ENCODE measurements around the gene TOLLIP.
"Not testable (repeated sequence)": the region's sequence is repeated elsewhere in the genome, so short reads cannot be mapped to it uniquely, and the experiment has no call there.

TOLLIP gene

GRCh38 chr11:1242751-1243150 lies 66.7 kb downstream of the TOLLIP start:
- not testable (repeated sequence) for DNase-seq

- no peak for DNase-seq
Observed at GRCh38 chr11:1242289-1242688, 67.1 kb downstream of the TOLLIP start.

DNA sequence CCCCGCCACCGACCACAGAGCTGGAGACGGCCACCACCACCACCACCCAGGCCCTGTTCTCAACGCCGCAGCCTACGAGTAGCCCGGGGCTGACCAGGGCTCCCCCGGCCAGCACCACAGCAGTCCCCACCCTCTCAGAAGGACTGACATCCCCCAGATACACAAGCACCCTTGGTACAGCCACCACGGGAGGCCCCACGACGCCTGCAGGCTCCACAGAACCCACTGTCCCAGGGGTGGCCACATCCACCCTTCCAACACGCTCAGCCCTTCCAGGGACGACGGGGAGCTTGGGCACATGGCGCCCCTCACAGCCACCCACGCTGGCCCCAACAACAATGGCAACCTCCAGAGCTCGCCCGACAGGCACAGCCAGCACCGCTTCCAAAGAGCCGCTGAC lies 67.7 kb downstream of the TOLLIP start:
- no peak for DNase-seq

DNA sequence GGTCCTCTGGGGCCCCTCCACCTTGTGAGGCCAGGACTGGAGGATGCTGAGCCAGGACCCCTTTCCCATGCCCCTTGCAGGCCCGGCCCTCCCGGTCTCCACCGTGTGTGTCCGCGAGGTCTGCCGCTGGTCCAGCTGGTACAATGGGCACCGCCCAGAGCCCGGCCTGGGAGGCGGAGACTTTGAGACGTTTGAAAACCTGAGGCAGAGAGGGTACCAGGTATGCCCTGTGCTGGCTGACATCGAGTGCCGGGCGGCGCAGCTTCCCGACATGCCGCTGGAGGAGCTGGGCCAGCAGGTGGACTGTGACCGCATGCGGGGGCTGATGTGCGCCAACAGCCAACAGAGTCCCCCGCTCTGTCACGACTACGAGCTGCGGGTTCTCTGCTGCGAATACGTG lies 68.7 kb downstream of the TOLLIP start:
- no peak for DNase-seq

DNA sequence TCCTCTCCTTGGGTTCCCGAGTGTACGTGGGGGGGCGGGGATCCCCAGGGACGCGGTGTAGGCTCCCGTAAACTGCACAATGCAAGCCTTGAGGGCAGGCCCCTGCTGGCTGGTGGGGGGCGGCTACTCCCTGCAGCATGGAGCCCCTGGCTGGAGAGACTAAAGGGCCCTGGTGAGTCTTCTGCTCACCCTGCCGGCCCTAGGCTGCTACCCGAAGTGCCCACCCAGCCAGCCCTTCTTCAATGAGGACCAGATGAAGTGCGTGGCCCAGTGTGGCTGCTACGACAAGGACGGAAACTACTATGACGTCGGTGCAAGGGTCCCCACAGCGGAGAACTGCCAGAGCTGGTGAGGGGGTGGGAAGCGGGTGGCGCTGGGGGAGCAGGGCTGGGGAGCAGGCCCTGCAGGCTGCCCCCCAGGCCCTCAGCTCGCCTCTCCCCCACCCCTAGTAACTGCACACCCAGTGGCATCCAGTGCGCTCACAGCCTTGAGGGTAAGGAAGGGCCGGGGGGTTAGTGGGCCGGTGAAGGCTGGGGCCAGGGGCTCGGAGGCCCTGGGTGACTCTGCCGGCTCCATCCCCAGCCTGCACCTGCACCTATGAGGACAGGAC lies 69.7 kb downstream of the TOLLIP start:
- DNase-seq: no peak

- DNase-seq: no peak
Observed at GRCh38 chr11:1238767-1239595, 70.5 kb downstream of the TOLLIP start.

GRCh38 chr11:1237851-1238250 lies 71.6 kb downstream of the TOLLIP start:
- DNase-seq: no peak

DNA sequence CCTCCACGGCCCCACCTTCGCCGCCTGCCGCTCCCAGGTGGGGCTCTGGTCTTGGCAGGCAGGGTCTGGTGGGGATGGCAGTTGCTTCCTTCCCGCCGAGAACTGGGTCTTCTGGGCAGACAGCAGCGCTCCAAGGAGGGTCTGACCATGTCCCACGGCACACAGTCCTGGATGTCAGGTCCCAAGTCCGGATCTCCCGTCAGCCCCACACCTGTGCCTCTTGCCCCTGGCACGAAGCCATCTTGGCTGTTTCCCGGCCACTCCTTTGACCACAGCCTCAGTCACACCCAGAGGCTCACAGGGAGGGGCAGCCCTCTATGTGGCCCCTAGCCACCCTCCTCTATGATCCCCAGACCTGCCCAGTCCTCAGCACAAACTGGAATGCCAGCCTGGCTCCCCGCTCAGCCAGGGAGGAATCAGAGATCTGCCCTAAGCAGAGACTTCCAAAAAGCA lies 72.3 kb downstream of the TOLLIP start:
- no peak for DNase-seq

GRCh38 chr11:1236316-1237127 lies 72.9 kb downstream of the TOLLIP start:
- DNase-seq: no peak

DNA sequence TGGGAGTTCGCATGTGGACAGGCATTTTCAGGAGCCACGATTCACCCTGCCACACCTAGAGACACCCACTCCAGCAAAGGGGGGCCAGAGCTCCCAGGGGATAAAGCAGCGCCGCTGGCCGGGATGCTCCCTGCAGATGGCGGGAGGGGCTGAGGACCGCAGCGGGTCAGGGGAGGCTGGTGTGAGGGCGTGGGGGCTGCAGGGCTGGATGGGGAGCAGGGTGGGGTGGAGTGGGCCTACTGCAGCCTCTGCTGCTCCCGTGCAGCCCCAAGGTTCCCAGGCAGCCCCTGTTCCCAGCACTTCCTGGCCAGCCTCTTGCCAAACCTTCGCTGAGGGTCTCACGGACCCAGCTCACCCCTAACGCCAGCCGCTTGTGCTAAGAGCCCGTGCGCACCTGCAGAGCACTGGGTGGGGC lies 73.5 kb downstream of the TOLLIP start:
- DNase-seq: no peak

DNA sequence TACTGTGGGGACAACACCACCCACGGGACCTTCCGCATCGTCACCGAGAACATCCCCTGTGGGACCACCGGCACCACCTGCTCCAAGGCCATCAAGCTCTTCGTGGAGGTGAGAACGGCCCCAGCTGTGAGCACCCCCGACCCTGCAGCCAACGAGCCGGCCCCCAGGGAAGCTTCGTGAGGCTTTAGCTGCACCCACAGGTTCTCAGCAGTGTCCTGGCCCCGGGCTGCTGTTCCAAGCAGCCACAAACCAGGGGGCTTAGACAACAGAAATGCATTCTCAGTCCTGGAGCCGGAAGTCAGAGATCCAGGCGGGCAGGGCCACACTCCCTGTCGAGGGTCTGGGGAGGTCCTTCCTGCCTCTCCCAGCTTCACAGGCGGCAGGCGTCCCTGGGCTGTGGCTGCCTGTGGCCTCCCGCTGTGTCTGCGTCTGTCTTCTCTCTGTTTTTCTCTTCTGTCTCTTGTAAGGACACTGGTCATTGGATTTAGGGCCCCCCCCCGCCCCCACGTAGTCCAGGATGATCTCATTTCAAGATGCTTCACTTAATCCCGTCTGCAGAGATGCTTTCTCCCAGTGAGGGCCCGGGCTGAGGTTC lies 74.0 kb downstream of the TOLLIP start:
- peak; percentile 72 for DNase-seq

GRCh38 chr11:1234771-1235305 lies 74.6 kb downstream of the TOLLIP start:
- no peak for DNase-seq

DNA sequence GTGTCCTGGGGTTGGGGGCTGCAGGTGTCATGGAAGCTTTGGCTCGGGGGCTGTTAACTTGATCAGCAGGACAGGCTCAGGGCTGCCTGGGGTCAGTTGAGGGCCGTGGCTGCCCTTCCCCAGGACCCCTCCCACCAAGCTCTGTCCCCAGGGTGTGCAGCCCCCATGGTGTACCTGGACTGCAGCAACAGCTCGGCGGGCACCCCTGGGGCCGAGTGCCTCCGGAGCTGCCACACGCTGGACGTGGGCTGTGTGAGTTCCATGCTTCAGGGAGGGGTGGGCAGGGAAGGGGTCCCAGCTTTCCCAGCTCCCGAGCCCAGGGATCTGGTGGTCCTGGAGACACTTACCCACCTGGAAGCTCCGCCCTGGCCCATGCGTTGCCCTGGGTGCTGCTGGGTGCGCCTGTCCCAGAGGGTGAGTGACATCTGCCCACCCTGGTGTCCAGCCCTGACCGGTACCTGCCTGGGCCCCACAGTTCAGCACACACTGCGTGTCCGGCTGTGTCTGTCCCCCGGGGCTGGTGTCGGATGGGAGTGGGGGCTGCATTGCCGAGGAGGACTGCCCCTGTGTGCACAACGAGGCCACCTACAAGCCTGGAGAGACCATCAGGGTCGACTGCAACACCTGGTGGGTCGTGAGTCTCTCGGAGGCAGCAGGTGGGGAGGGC lies 75.2 kb downstream of the TOLLIP start:
- no peak for DNase-seq

DNA sequence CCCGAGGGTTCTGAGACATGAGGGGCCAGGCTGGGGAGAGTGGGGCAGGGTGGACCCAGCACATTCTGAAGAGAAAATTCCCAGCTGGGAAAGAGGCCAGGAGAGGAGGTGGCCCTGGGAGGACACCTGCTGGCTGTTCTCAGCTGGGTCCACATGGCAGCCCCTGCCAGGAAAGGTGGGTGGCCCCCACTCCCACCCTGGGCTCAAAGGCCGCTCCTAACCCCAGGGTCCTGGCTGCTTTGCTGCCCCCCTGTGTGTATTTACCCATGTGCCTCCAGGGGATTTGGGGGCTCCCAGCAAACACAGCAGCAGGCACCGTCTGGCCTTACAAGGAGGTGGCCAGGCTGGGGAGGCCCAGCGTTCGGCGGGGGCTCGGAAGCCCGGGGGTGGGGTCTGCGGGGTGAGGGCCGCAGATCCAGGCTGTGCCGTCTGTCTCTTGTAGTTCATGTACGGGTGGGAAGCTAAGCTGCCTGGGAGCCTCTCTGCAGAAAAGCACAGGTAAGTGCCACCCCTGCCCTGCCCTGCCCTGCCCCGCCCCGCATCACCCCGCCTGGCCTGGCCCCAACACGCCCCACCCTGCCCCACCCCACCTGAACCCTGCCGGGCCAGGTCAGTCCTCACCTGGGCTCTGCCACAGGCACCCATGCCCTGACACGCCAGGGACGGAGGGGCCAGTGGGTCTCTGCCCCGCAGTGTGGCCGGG lies 75.9 kb downstream of the TOLLIP start:
- no peak for DNase-seq

DNA sequence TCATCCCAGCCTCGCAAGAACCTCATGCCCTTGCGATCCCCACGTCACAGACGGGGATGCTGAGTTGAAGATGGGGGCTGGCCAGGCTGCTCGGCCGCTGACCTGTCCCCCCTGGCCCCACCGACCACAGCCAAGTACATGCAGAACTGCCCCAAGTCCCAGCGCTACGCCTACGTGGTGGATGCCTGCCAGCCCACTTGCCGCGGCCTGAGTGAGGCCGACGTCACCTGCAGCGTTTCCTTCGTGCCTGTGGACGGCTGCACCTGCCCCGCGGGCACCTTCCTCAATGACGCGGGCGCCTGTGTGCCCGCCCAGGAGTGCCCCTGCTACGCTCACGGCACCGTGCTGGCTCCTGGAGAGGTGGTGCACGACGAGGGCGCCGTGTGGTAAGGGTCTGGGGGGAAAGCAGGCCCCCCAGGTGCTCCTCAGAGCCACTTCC lies 76.5 kb downstream of the TOLLIP start:
- no peak for DNase-seq

GRCh38 chr11:1232021-1232882 lies 77.2 kb downstream of the TOLLIP start:
- DNase-seq: no peak

- no peak for DNase-seq
Observed at GRCh38 chr11:1231396-1232020, 77.9 kb downstream of the TOLLIP start.

DNA sequence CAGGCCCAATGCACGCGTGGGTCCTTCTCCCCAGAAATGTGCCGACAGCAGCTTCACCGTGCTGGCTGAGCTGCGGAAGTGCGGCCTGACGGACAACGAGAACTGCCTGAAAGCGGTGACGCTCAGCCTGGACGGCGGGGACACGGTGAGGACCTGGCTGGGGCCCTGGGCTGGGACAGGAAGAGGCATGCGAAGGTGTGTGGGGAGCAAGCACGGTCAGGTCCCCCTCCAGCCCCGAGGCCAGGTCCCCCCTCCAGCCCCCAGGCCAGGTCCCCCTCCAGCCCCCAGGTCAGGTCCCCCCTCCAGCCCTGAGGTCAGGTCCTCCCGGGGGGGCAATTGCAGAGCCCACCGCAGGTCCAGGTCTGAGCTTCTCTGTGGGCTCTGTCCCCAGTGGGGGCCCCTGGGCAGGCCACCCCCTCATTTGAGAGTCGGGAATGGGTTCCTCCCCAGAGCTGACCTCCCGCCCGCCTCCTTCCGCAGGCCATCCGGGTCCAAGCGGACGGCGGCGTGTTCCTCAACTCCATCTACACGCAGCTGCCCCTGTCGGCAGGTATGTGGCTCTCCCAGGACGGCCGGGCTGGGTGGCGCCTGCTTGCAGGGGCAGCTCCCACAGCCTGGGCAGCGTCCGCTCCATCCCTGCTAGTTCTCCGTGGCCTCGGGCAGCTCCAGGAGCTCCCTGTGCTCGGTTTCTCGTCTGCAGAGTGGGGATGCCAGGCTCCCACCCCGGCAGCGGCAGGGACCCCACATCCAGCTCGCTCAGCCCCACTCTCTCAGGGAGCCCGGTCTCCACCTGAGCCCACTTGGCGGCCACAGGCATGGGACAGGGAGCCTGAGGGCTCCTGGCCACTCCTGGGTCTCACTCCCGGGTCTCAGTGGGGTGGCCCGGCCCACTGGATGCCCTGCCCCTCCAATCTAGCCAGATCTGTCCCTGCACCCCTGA lies 78.7 kb downstream of the TOLLIP start:
- DNase-seq: no peak

DNA sequence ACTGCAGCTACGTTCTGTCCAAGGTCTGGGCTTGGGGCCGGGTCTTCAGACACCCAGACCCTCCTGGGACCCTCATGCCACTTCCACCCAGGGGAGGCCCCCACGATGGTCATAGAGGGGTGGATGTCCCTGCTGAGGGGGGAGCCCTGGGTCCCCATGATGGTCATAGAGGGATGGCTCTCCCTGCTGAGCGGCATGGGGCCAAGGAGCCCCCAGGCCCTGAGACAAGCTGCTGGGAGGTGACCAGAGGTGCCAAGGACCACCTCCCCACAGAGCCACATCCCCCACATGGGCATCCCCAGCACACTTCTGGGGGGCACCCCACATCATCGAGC lies 79.3 kb downstream of the TOLLIP start:
- DNase-seq: no peak

Data from retina (tissue), 1 donor.